PC-9 (cell line): ENCODE results near the gene FAM171A1. TPM values are rescaled to one million over a fixed set of nuclear protein-coding genes. Genes with fewer than 3 reads are reported as not detected.

Experiments
- BruUV-seq: library from RNA; stranded (reverse); fragments of 400-500 nt; replicated peaks from 2 replicates; lab custom pipeline; 2021; lab: Mats Ljungman, UMichigan
- CTCF ChIA-PET: fragments of 300-600 bp; sonication (Branson Sonifier 250); formaldehyde crosslinking; loops from one replicate; lab custom pipeline; 2022; ENCODE audit warnings: antibody characterized with exemption; lab: Charles Lee
- POLR2A ChIA-PET: fragments of 300-600 bp; sonication (Branson Sonifier 250); formaldehyde crosslinking; loops from one replicate; lab custom pipeline; 2022; ENCODE audit warnings: antibody characterized with exemption; ENCODE audit not compliant: unreplicated experiment; lab: Charles Lee
- DNase-seq, 2 experiments: peaks; one replicate each; pipeline versions ENCODE4 v3.0.0 to v3.0.0-alpha.2; 2015 to 2022; ENCODE audit warnings: mixed read lengths in 1 of 2
- H2AFZ ChIP-seq: fragments of 200-600 bp; sonication (generic); 2 replicates; pipeline ENCODE4 v1.8.1; 2017; ENCODE audit warnings: antibody characterized with exemption
- H3F3A ChIP-seq: fragments of 200-600 bp; sonication (generic); 2 replicates; pipeline ENCODE4 v1.8.1; 2017; ENCODE audit warnings: antibody characterized with exemption, mild to moderate bottlenecking, low read depth; ENCODE audit not compliant: insufficient read depth
- H3K27ac ChIP-seq: fragments of 200-600 bp; sonication (generic); 2 replicates; pipeline ENCODE4 v1.6.1; 2016; ENCODE audit warnings: mixed run types
- H3K27me3 ChIP-seq: fragments of 200-600 bp; sonication (generic); 2 replicates; pipeline ENCODE4 v1.6.1; 2016; ENCODE audit warnings: low read depth, mixed run types; ENCODE audit not compliant: insufficient read depth
- H3K36me3 ChIP-seq: fragments of 200-600 bp; sonication (generic); 2 replicates; pipeline ENCODE4 v1.6.1; 2016; ENCODE audit warnings: low read depth, mixed run types
- H3K4me1 ChIP-seq: fragments of 200-600 bp; sonication (generic); replicated peaks from 2 replicates; pipeline ENCODE4 v1.6.1; 2016; ENCODE audit warnings: mixed run types; ENCODE audit not compliant: insufficient read depth
- H3K4me2 ChIP-seq: fragments of 200-600 bp; sonication (generic); 2 replicates; pipeline ENCODE4 v1.6.1; 2017; ENCODE audit warnings: mixed run types
- H3K4me3 ChIP-seq: fragments of 200-600 bp; sonication (generic); 2 replicates; pipeline ENCODE4 v1.6.1; 2016; ENCODE audit warnings: mixed run types
- H3K79me2 ChIP-seq: fragments of 200-600 bp; sonication (generic); 2 replicates; pipeline ENCODE4 v1.6.1; 2017; ENCODE audit warnings: low read depth, mixed run types
- H3K9me2 ChIP-seq: fragments of 200-600 bp; sonication (generic); 2 replicates; pipeline ENCODE4 v1.8.1; 2017; ENCODE audit warnings: mild to moderate bottlenecking; ENCODE audit not compliant: insufficient read depth
- H3K9me3 ChIP-seq: fragments of 200-600 bp; sonication (generic); 2 replicates; pipeline ENCODE4 v1.8.1; 2016; ENCODE audit warnings: low read depth; ENCODE audit not compliant: insufficient read depth
- H4K20me1 ChIP-seq: fragments of 200-600 bp; sonication (generic); 2 replicates; pipeline ENCODE4 v1.8.1; 2017; ENCODE audit not compliant: insufficient read depth
- EZH2 ChIP-seq: fragments of 200-600 bp; sonication (generic); IDR thresholded peaks from 2 replicates; pipeline ENCODE4 v1.8.0; 2017; ENCODE audit warnings: antibody characterized with exemption, low read depth
- intact Hi-C: fragments of 100-400 bp; cut with micrococcal nuclease; formaldehyde crosslinking; loops from one replicate; pipeline ENCODE4 v1.10.0; 2022; ENCODE audit not compliant: unreplicated experiment
- total RNA-seq: library from RNA; stranded (reverse); gene quantifications from 2 replicates; pipeline ENCODE4 v1.2.3, GENCODE V29; 2021
- TF ChIP-seq, protein P1 (sequence below): fragments of 200-600 bp; sonication (generic); conservative IDR thresholded peaks from 2 replicates; pipeline ENCODE4 v1.6.1; 2017; ENCODE audit warnings: mixed run types, antibody characterized with exemption, mild to moderate bottlenecking, moderate library complexity

The FAM171A1 gene
- total RNA-seq, 1 experiment from 2014 or later = 3.0 TPM

DNA sequence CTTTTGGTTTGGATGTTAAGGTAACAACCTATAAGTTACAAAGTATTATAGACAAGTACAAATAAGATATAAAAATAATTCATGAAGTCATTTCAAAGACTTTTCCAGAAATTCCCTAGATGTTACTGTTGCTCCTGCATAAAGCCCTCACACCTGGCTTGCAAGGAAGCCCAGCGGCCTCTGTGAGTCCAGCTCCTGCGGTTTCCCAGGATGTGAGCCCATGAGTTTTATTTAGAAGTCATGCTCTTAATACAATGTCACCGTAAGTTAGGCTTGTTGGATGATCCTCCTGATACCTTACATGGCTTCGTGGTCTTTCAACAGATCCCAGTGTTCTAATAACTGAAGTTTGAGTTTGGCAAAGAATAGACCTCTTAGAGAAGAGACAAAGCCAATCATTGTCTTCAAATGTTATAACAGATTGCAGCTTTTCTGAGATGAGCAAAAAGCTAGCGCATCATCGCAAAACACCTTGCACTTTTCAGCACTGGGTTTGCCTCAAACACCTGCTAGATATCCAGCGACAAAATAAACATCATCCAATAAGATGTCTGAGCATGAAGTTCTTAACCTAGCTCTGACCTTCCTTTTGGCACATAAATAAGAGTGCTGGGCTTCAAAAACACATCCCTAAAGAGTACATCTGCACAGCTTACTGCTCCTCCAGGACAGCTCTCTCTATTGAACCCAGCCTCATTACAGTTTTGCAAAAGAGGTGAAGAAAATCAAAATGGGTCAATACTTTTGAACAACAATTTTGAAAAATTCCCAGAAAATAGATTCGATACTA, 3.6 kb downstream of the FAM171A1 start:
- Histone ChIP-seq H3K9me3 (no peaks in the 10 kb centered on the region; the same call in 1 of the 2 replicates), H3K79me2 (no peaks in the 10 kb centered on the region), H3K27ac (no peak overlapping the region), H3K9me2 (no peaks in the 10 kb centered on the region), H3F3A (no peaks in the 10 kb centered on the region), H3K4me2 (no peak overlapping the region), H2AFZ (no peak overlapping the region), H3K4me3 (no peak overlapping the region), H3K4me1 (no peaks in the 10 kb centered on the region), H4K20me1 (no peaks in the 10 kb centered on the region), H3K36me3 (no peaks in the 10 kb centered on the region), H3K27me3 (peaks cover 59% of the 10 kb centered on the region)
- DNase-seq = no peak
- ChIA-PET CTCF (no interaction called here), POLR2A (no interaction called here)
- TF ChIP-seq EZH2 = no peak
- TF ChIP-seq, protein P1, sequence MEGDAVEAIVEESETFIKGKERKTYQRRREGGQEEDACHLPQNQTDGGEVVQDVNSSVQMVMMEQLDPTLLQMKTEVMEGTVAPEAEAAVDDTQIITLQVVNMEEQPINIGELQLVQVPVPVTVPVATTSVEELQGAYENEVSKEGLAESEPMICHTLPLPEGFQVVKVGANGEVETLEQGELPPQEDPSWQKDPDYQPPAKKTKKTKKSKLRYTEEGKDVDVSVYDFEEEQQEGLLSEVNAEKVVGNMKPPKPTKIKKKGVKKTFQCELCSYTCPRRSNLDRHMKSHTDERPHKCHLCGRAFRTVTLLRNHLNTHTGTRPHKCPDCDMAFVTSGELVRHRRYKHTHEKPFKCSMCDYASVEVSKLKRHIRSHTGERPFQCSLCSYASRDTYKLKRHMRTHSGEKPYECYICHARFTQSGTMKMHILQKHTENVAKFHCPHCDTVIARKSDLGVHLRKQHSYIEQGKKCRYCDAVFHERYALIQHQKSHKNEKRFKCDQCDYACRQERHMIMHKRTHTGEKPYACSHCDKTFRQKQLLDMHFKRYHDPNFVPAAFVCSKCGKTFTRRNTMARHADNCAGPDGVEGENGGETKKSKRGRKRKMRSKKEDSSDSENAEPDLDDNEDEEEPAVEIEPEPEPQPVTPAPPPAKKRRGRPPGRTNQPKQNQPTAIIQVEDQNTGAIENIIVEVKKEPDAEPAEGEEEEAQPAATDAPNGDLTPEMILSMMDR = no peak
- no TSS peak for BruUV-seq
- intact Hi-C loops = no loop called here

DNA sequence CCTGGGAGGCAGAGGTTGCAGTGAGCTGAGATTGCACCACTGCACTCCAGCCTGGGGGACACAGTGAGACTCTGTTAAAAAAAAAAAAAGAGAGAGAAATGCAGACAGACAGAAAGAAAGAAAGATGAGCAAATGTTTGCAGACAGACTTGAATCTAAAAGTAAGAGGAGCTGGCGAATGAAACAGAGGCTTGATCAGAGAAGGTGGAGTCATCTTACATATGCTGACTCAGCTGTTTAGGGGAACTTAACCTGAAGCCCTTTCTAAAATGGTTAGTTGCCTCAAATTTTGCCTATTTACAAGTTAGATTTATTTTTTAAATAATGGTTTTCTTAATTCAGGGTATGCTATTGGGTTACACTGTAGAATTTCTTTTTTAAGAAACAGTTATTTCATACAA, 5.4 kb downstream of the FAM171A1 start:
- Histone ChIP-seq H3K9me2 (no peaks in the 10 kb centered on the region), H3K79me2 (no peaks in the 10 kb centered on the region), H2AFZ (no peak overlapping the region), H3K4me3 (no peak overlapping the region), H3K9me3 (no peaks in the 10 kb centered on the region; the same call in 1 of the 2 replicates), H3K36me3 (no peaks in the 10 kb centered on the region), H3K27me3 (peaks cover 67% of the 10 kb centered on the region), H3K27ac (no peak overlapping the region), H3K4me2 (no peak overlapping the region), H3F3A (no peaks in the 10 kb centered on the region), H3K4me1 (no peaks in the 10 kb centered on the region), H4K20me1 (no peaks in the 10 kb centered on the region)
- no peak for TF ChIP-seq EZH2
- TF ChIP-seq, protein P1 = no peak
- BruUV-seq = no TSS peak
- DNase-seq = no peak
- CTCF ChIA-PET = no interaction called here
- POLR2A ChIA-PET = no interaction called here
- intact Hi-C loops = no loop called here

DNA sequence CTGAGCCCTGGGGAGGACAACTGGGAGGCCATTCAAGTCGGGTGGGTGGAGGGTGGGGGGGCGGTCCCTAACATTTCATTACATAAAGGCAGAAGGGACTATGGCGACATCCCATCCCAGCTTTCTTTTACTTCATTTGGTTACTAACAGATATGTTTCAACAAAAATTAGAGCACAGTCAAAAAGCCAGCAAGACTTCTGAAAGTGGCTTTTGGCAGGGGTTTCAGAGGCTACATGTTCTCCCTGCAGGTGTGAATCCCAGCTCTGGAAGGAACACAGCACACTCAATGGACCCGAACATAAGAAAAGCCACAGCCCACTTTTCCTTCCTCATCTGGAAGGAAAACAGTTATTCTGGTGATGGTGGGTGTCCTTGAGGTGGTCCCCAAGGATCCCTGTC, 7.1 kb downstream of the FAM171A1 start:
- no peaks in the 10 kb centered on the region for H3K9me2 ChIP-seq
- DNase-seq = no peak
- H3K79me2 ChIP-seq = no peaks in the 10 kb centered on the region
- H3K27me3 ChIP-seq = peaks cover 76% of the 10 kb centered on the region
- H3K9me3 ChIP-seq = no peaks in the 10 kb centered on the region; the same call in 1 of the 2 replicates
- no peak overlapping the region for H3K4me2 ChIP-seq
- H3K4me1 ChIP-seq = no peaks in the 10 kb centered on the region
- no peaks in the 10 kb centered on the region for H3F3A ChIP-seq
- H4K20me1 ChIP-seq = no peaks in the 10 kb centered on the region
- intact Hi-C loops = no loop called here
- BruUV-seq = no TSS peak
- H3K4me3 ChIP-seq = no peak overlapping the region
- no peak overlapping the region for H3K27ac ChIP-seq
- POLR2A ChIA-PET = no interaction called here
- no peak overlapping the region for H2AFZ ChIP-seq
- CTCF ChIA-PET = no interaction called here
- TF ChIP-seq, protein P1 = no peak
- TF ChIP-seq EZH2 = no peak
- H3K36me3 ChIP-seq = no peaks in the 10 kb centered on the region
